GM18858 (cell line): ENCODE results near the gene DCDC2.
"Not testable (repeated sequence)": the region's sequence is repeated elsewhere in the genome, so short reads cannot be mapped to it uniquely, and the experiment has no call there.

Source experiments
- ATAC-seq: cut with Tn5 transposase; IDR thresholded peaks from one replicate; pipeline ENCODE4 v1.9.1; 2021; ENCODE audit not compliant: unreplicated experiment

The DCDC2 gene

GRCh38 chr6:24154121-24154520, 203.7 kb downstream of the DCDC2 start:
- no peak for ATAC-seq

DNA sequence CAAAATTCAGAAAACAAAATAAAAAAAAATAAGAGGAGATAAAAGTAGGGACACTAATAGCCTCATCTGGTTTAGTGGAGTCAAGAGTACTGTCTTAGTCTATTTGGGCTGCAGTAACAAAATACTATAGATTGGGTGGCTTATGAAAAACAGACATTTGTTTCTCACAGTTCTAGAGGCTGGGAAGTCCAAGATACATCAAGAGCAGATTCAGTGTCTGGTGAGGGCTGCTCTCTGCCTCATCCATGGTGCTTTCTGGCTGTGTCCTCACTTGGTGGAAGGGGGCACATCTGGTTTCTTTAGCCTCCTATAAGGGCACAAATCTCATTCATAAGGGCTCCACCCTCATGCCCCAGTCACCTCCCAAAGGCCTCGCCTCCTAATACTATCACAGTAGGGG, 205.8 kb downstream of the DCDC2 start:
- no peak for ATAC-seq

GRCh38 chr6:24149836-24150235, 208.0 kb downstream of the DCDC2 start:
- no peak for ATAC-seq

GRCh38 chr6:24149296-24149695, 208.6 kb downstream of the DCDC2 start:
- no peak for ATAC-seq

- ATAC-seq: no peak
These were observed 209.2 kb downstream of the DCDC2 start for GRCh38 chr6:24148684-24149083.

DNA sequence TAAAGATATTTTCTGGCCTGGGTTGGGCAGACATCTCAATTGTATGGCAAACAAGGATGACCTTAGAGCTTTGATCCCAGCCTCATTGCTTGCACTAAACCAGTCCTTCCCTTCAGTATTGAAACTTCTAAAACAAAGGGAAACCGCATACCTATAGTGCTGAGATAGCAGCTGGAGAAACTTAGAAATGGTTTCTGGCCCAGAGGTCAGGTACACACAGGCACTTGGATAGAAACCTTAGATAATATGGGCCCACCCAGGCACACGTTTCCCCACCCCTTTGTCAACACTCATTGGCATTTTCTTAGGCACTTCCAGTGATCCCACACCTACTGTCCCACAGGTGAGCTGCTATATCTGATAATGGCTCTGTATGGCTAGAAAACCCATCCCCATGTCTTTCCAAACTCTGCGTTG, 209.7 kb downstream of the DCDC2 start:
- ATAC-seq: no peak

DNA sequence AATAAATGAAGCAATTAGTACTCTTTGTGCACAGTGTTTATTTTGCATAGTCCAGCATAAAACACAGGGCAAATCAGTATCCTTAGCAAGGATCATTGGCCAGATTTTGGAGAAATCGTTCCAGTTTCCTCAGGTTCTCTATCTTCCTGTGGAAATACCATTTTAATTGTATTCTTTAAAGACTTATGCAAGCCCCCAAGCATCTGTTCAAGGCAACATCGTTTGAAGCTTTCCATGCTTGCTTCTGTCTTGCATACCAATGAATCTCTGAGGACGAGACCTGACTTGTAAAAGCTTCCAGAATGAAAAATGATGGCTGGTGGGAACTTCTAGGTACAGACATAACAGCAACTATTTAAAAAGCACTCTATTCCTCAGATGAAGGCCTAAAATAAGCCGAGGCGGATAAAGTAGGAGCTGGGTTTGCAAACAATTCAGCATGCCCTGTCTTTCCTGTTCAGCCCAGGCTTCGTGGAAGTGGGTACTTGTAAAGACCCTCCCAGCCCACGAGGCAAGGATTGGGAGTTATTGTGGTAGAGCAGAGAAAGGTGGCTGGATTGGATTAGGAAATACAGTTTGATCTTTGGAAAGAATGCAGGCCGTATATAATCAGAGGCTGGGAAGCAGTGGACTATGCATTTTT, 210.2 kb downstream of the DCDC2 start:
- ATAC-seq: no peak

DNA sequence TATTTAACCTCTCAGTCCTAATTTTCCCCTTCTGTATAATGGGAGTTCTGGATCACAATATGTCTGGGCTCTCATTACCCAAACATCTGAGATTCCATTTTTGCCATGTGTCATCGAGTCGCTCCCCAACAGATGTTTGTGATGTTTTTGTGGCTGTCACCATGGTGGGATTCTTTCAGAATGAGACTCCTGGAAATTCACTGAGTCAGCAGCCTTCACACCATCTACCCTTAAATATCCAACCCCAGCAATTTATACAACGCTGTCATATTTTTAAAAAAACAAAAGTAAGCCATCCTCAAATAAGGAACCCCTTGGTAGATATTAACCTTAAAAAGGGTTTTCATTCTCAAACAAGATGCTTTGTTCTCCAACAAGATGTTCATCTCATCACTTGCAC, 211.0 kb downstream of the DCDC2 start:
- no peak for ATAC-seq

GRCh38 chr6:24145690-24146131, 212.1 kb downstream of the DCDC2 start:
- ATAC-seq: no peak

GRCh38 chr6:24142733-24143132, 215.1 kb downstream of the DCDC2 start:
- not testable (repeated sequence) for ATAC-seq

- ATAC-seq: no peak
These were observed 217.3 kb downstream of the DCDC2 start for GRCh38 chr6:24140591-24140990.

DNA sequence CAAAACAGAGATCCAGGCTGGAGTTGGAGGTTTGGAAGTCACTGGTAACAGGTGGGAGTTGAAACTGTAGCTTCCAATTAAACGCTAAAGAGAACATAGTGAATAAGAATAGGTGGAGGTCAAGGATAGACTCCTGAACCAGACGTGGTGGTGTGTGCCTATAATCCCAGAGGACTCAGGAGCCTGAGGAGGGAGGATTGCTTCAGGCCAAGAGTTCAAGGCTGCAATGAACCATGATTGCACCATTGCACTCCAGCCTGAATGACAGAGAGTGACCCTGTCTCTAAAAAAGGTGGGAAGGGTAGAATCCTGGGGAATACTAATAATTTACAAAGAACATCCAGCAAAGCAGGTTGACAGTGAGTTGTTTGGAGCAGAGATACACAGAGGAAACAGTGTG, 218.2 kb downstream of the DCDC2 start:
- no peak for ATAC-seq

- ATAC-seq: no peak
These were observed 218.8 kb downstream of the DCDC2 start for GRCh38 chr6:24139080-24139479.

GRCh38 chr6:24131751-24132150, 226.1 kb downstream of the DCDC2 start:
- no peak for ATAC-seq

- ATAC-seq: no peak
These were observed 230.5 kb downstream of the DCDC2 start for GRCh38 chr6:24127316-24127715.

GRCh38 chr6:24126586-24127192, 231.2 kb downstream of the DCDC2 start:
- no peak for ATAC-seq

GRCh38 chr6:24125980-24126379, 231.9 kb downstream of the DCDC2 start, which contains the start of gene NRSN1:
Gene NRSN1, plus strand, starts transcription at chr6:24126215. Its CDS starts 8,113 bp downstream, at chr6:24134328.
- no peak for ATAC-seq

GRCh38 chr6:24122139-24122538, 235.7 kb downstream of the DCDC2 start:
- no peak for ATAC-seq
